ENCODE results near the gene USP2. TPM values are rescaled to one million over a fixed set of nuclear protein-coding genes. Genes with fewer than 3 reads are reported as not detected.

The USP2 gene
- polyA plus RNA-seq, 3 donors = 1.6 to 8.8 (median 3.0) TPM

GRCh38 chr11:119338318-119338890 is 43.1 kb downstream of the USP2 start:
- WGBS, 3 donors = 18 to 19% (median 18%) methylated on average over 17 of the region's 17 CpGs
- no peak overlapping the region for H3K27ac ChIP-seq (ENCODE audit: low read depth, low read length)

GRCh38 chr11:119337581-119338317 is 43.7 kb downstream of the USP2 start:
- no peak overlapping the region for H3K27ac ChIP-seq (ENCODE audit: low read depth, low read length)

GRCh38 chr11:119336744-119337469 is 44.6 kb downstream of the USP2 start:
- no peak overlapping the region for H3K27ac ChIP-seq (ENCODE audit: low read depth, low read length)
- WGBS, 3 donors = 81 to 87% (median 82%) methylated on average over 9 of the region's 9 CpGs

More at GRCh38 chr11:119337581-119338317, 43.7 kb downstream of the USP2 start:
- WGBS, 3 donors = 61 to 72% (median 62%) methylated on average over 9 of the region's 9 CpGs

- no peak overlapping the region for H3K27ac ChIP-seq (ENCODE audit: low read depth, low read length)
- 85 to 87% (median 86%) methylated on average over 30 of the region's 30 CpGs for WGBS, 3 donors
Observed at GRCh38 chr11:119335655-119336543, 45.6 kb downstream of the USP2 start.

- WGBS, 3 donors = 58 to 66% (median 62%) methylated on average over 15 of the region's 15 CpGs
Observed at GRCh38 chr11:119335091-119335654, 46.3 kb downstream of the USP2 start.

GRCh38 chr11:119334174-119334930 is 47.1 kb downstream of the USP2 start, which contains the start of gene RNF26:
Gene RNF26 (plus strand): TSS chr11:119334527. CDS start chr11:119335123, 596 bp downstream.
- 0 to 1% (median 0%) methylated on average over 53 to 54 of the region's 54 CpGs for WGBS, 3 donors
- no peak within 1 kb of the TSS for H3K27ac ChIP-seq (ENCODE audit: low read depth, low read length)

More at GRCh38 chr11:119335091-119335654, 46.3 kb downstream of the USP2 start:
- H3K27ac ChIP-seq (ENCODE audit: low read depth, low read length) = no peak overlapping the region

GRCh38 chr11:119332111-119332765 is 49.3 kb downstream of the USP2 start:
- whole genome bisulfite sequencing, 3 donors = 83 to 84% (median 83%) methylated on average over 4 of the region's 4 CpGs
- H3K27ac ChIP-seq (ENCODE audit: low read depth, low read length) = no peak overlapping the region

- WGBS, 3 donors = 29 to 41% (median 37%) methylated on average over 1 of the region's 1 CpG
- H3K27ac ChIP-seq (ENCODE audit: low read depth, low read length) = no peak overlapping the region
Observed at GRCh38 chr11:119330237-119330636, 51.3 kb downstream of the USP2 start.

- no peak overlapping the region for H3K27ac ChIP-seq (ENCODE audit: low read depth, low read length)
- 58 to 69% (median 63%) methylated on average over 2 of the region's 2 CpGs for WGBS, 3 donors
Observed at GRCh38 chr11:119329320-119329719, 52.2 kb downstream of the USP2 start.

- no peak overlapping the region for H3K27ac ChIP-seq (ENCODE audit: low read depth, low read length)
- WGBS, 3 donors = 49 to 68% (median 57%) methylated on average over 4 of the region's 4 CpGs
Observed at GRCh38 chr11:119324189-119324588, 57.3 kb downstream of the USP2 start.

- 17 to 20% (median 18%) methylated on average over 8 of the region's 8 CpGs for WGBS, 3 donors
- no peak overlapping the region for H3K27ac ChIP-seq (ENCODE audit: low read depth, low read length)
Observed at GRCh38 chr11:119323532-119324033, 57.9 kb downstream of the USP2 start.

- 84 to 86% (median 85%) methylated on average over 20 of the region's 20 CpGs for WGBS, 3 donors
- H3K27ac ChIP-seq (ENCODE audit: low read depth, low read length) = no peak overlapping the region
Observed at GRCh38 chr11:119322921-119323531, 58.5 kb downstream of the USP2 start.

- WGBS, 3 donors = 37 to 61% (median 43%) methylated on average over 6 of the region's 6 CpGs
- H3K27ac ChIP-seq (ENCODE audit: low read depth, low read length) = no peak overlapping the region
Observed at GRCh38 chr11:119322360-119322739, 59.1 kb downstream of the USP2 start.

- 1 to 4% (median 3%) methylated on average over 42 to 60 of the region's 60 CpGs for WGBS, 3 donors
- H3K27ac ChIP-seq (ENCODE audit: low read depth, low read length) = peak overlapping the region; percentile 44
Observed at GRCh38 chr11:119320776-119321524, 60.5 kb downstream of the USP2 start.

GRCh38 chr11:119320240-119320775 is 61.2 kb downstream of the USP2 start:
- 34 to 62% (median 36%) methylated on average over 14 to 17 of the region's 17 CpGs for WGBS, 3 donors
- peak overlapping the region; percentile 44 for H3K27ac ChIP-seq (ENCODE audit: low read depth, low read length)
